Measurements from ENCODE around the gene NR1D1.

- TF ChIP-seq CTCF (IDR thresholded peaks at IDR 0.05), result peak; percentile 56 to 79 (median 72)
- TF ChIP-seq POLR2A (IDR thresholded peaks at IDR 0.05), result no peak
These were observed 14.0 kb downstream of the NR1D1 start for GRCh38 chr17:40086150-40087044.
